GM23338 (cell line): Measurements from ENCODE around the gene FHAD1. TPM values are rescaled to one million over a fixed set of nuclear protein-coding genes. Genes with fewer than 3 reads are reported as not detected.

ENCODE experiments used
- ATAC-seq: fragments of 200-7000 bp; cut with Tn5 transposase; 3 replicates; pipeline ENCODE4 v1.9.1; 2020
- DNase-seq: peaks from one replicate; pipeline ENCODE4 v3.0.0-alpha.2; 2015; ENCODE audit warnings: low spot score
- H2AFZ ChIP-seq: fragments of 200-600 bp; sonication (generic); 2 replicates; pipeline ENCODE4 v1.8.0; 2016; ENCODE audit warnings: antibody characterized with exemption, mild to moderate bottlenecking, moderate library complexity
- H3F3A ChIP-seq: fragments of 200-600 bp; sonication (generic); replicated peaks from 2 replicates; pipeline ENCODE4 v1.8.0; 2017; ENCODE audit warnings: antibody characterized with exemption, mixed run types, low read depth
- H3K27ac ChIP-seq: fragments of 200-600 bp; sonication (generic); 2 replicates; pipeline ENCODE4 v1.6.1; 2016; ENCODE audit warnings: low read depth
- H3K27me3 ChIP-seq: fragments of 200-600 bp; sonication (generic); 2 replicates; pipeline ENCODE4 v1.8.0; 2016; ENCODE audit warnings: mild to moderate bottlenecking, mixed run types, moderate library complexity; ENCODE audit not compliant: insufficient read depth
- H3K36me3 ChIP-seq: fragments of 200-600 bp; sonication (generic); 2 replicates; pipeline ENCODE4 v1.8.0; 2016; ENCODE audit warnings: mild to moderate bottlenecking; ENCODE audit not compliant: insufficient read depth
- H3K4me1 ChIP-seq: fragments of 200-600 bp; sonication (generic); 2 replicates; pipeline ENCODE4 v1.8.0; 2016; ENCODE audit warnings: mild to moderate bottlenecking, moderate library complexity; ENCODE audit not compliant: insufficient read depth
- H3K4me2 ChIP-seq: fragments of 200-600 bp; sonication (generic); 2 replicates; pipeline ENCODE4 v1.7.1; 2017; ENCODE audit warnings: mixed run types
- H3K4me3 ChIP-seq: fragments of 200-600 bp; sonication (generic); 2 replicates; pipeline ENCODE4 v1.6.1; 2016; ENCODE audit warnings: mixed run types
- H3K79me2 ChIP-seq: fragments of 200-600 bp; sonication (generic); replicated peaks from 2 replicates; pipeline ENCODE4 v1.8.0; 2017; ENCODE audit warnings: mild to moderate bottlenecking; ENCODE audit not compliant: insufficient read depth
- H3K9me2 ChIP-seq: fragments of 200-600 bp; sonication (generic); 2 replicates; pipeline ENCODE4 v1.8.0; 2017; ENCODE audit not compliant: insufficient read depth
- H4K20me1 ChIP-seq: fragments of 200-600 bp; sonication (generic); replicated peaks from 2 replicates; pipeline ENCODE4 v1.8.0; 2017; ENCODE audit warnings: mild to moderate bottlenecking; ENCODE audit not compliant: insufficient read depth
- H3K27ac Mint-ChIP-seq: 2 replicates; pipeline ENCODE4 v1.8.0; 2020; ENCODE audit warnings: inconsistent platforms, mild to moderate bottlenecking, moderate library complexity, mixed read lengths
- H3K27me3 Mint-ChIP-seq: 3 replicates; pipeline ENCODE4 v1.8.0; 2022; ENCODE audit warnings: low read depth, mild to moderate bottlenecking, moderate library complexity, mixed read lengths, inconsistent platforms; ENCODE audit not compliant: insufficient read depth, poor library complexity
- H3K36me3 Mint-ChIP-seq: 3 replicates; pipeline ENCODE4 v1.8.0; 2021; ENCODE audit warnings: low read depth, mild to moderate bottlenecking, inconsistent platforms, moderate library complexity, mixed read lengths
- H3K4me1 Mint-ChIP-seq: 3 replicates; pipeline ENCODE4 v1.8.0; 2020; ENCODE audit warnings: mild to moderate bottlenecking, inconsistent platforms, mixed read lengths
- H3K4me3 Mint-ChIP-seq: 3 replicates; pipeline ENCODE4 v1.8.0; 2021; ENCODE audit warnings: moderate library complexity, mild to moderate bottlenecking, inconsistent platforms, mixed read lengths
- H3K9me3 Mint-ChIP-seq: 3 replicates; pipeline ENCODE4 v1.8.0; 2020; ENCODE audit warnings: moderate library complexity, mild to moderate bottlenecking, inconsistent platforms, mixed read lengths
- CREB1 ChIP-seq: fragments of 250-450 bp; sonication (Bioruptor Pico); IDR thresholded peaks from 2 replicates; pipeline ENCODE4 v1.5.0; 2020; ENCODE audit warnings: low read depth, mild to moderate bottlenecking, moderate library complexity
- CTCF ChIP-seq, 2 experiments: fragments of 200-600 bp in 1 of 2; sonication (generic) in 1 of 2; conservative IDR thresholded peaks; 2 replicates each; pipeline versions ENCODE4 v1.5.1 to v1.6.1; 2016 to 2017; ENCODE audit warnings: antibody characterized with exemption in 2 of 2, low read depth in 2 of 2, mild to moderate bottlenecking in 2 of 2, moderate library complexity in 1 of 2
- ETS1 ChIP-seq: IDR thresholded peaks from 2 replicates; pipeline ENCODE4 v1.6.1; 2016; ENCODE audit warnings: antibody characterized with exemption
- NANOG ChIP-seq: IDR thresholded peaks from 2 replicates; pipeline ENCODE4 v1.6.1; 2016; ENCODE audit warnings: antibody characterized with exemption, borderline replicate concordance
- POLR2AphosphoS5 ChIP-seq: IDR thresholded peaks from 2 replicates; pipeline ENCODE4 v1.6.1; 2016; ENCODE audit warnings: antibody characterized with exemption, low read depth
- REST ChIP-seq: IDR thresholded peaks from one replicate; pipeline ENCODE4 v1.6.1; 2018; ENCODE audit warnings: antibody characterized with exemption; ENCODE audit not compliant: unreplicated experiment
- STAT1 ChIP-seq: IDR thresholded peaks from one replicate; pipeline ENCODE4 v1.6.1; 2016; ENCODE audit warnings: antibody characterized with exemption; ENCODE audit not compliant: unreplicated experiment
- ZNF114 ChIP-seq: fragments of 250-450 bp; sonication (Bioruptor Pico); IDR thresholded peaks from 2 replicates; pipeline ENCODE4 v1.5.0; 2020; ENCODE audit warnings: mild to moderate bottlenecking, moderate library complexity
- ZNF331 ChIP-seq: fragments of 250-450 bp; sonication (Bioruptor Pico); IDR thresholded peaks from 2 replicates; pipeline ENCODE4 v1.5.0; 2020; ENCODE audit warnings: low read depth, mild to moderate bottlenecking, moderate library complexity
- polyA plus RNA-seq: library from polyadenylated mRNA; unstranded; fragments of >200 nt; fragmentation: Nextera tagmentation; extraction: Ambion mirVana; gene quantifications from 2 replicates; pipeline ENCODE4 v1.2.1, GENCODE V29; 2016
- total RNA-seq: library from RNA; depleted of rRNA; stranded (reverse); fragments of >200 nt; shearing (Covaris generic); gene quantifications from 2 replicates; pipeline ENCODE4 v1.2.3, GENCODE V29; 2014

Gene FHAD1
- total and polyA plus RNA-seq, 2 experiments from 2014 or later = 1.8 to 3.3 TPM

GRCh38 chr1:15197591-15198447 is 49.2 kb upstream of the FHAD1 start:
- Mint-ChIP-seq H3K9me3 (no peaks in the 10 kb centered on the region), H3K36me3 (no peaks in the 10 kb centered on the region), H3K4me1 (peaks cover 51% of the 10 kb centered on the region), H3K27ac (peak overlapping the region; percentile 51), H3K4me3 (no peak overlapping the region), H3K27me3 (peaks cover 5% of the 10 kb centered on the region)
- H3K79me2 ChIP-seq = no peaks in the 10 kb centered on the region; the same call in 1 of the 2 replicates
- H2AFZ ChIP-seq = no peak overlapping the region
- no peak overlapping the region for H3K4me2 ChIP-seq
- no peak overlapping the region for H3K4me3 ChIP-seq
- no peaks in the 10 kb centered on the region for H4K20me1 ChIP-seq
- no peaks in the 10 kb centered on the region for H3K36me3 ChIP-seq
- no peak overlapping the region for H3K27ac ChIP-seq
- no peak for TF ChIP-seq CTCF (conservative IDR thresholded peaks at IDR 0.05; ENCODE audit: low read depth in 2 of 2)
- no peaks in the 10 kb centered on the region for H3K27me3 ChIP-seq
- no peaks in the 10 kb centered on the region for H3F3A ChIP-seq
- no peaks in the 10 kb centered on the region for H3K9me2 ChIP-seq
- no peak for DNase-seq
- H3K4me1 ChIP-seq = peaks cover 13% of the 10 kb centered on the region; the same call in 1 of the 2 replicates
- no peak for ATAC-seq

DNA sequence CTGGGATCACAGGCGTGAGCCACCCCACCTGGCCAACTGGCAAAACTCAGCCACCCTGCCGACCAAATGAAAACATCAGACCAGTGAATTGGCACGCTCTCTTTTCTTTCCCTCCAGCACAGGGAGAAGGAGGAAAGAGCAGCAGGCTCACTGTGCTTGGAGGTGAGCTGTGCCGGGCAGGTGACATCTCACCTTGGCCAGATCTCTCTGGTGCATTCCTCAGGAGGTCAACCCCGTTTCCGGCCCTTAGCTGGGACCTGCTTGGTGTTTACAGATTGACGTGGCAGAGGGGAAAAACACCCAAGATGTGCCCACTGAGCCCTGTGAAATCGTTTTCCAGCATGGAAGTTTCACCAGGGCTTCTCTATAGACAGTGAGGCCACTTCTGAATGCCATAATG is 48.3 kb upstream of the FHAD1 start:
- Histone ChIP-seq H4K20me1 (no peaks in the 10 kb centered on the region), H3K4me1 (peaks cover 13% of the 10 kb centered on the region; the same call in 1 of the 2 replicates), H2AFZ (no peak overlapping the region), H3K27me3 (no peaks in the 10 kb centered on the region), H3K79me2 (no peaks in the 10 kb centered on the region; the same call in 1 of the 2 replicates), H3K36me3 (no peaks in the 10 kb centered on the region), H3F3A (no peaks in the 10 kb centered on the region), H3K27ac (no peak overlapping the region), H3K4me3 (no peak overlapping the region), H3K9me2 (no peaks in the 10 kb centered on the region), H3K4me2 (no peak overlapping the region)
- H3K36me3 Mint-ChIP-seq = no peaks in the 10 kb centered on the region
- H3K27ac Mint-ChIP-seq = no peak overlapping the region
- peaks cover 54% of the 10 kb centered on the region for H3K4me1 Mint-ChIP-seq
- ATAC-seq (no peak), DNase-seq (no peak)
- no peaks in the 10 kb centered on the region for H3K9me3 Mint-ChIP-seq
- H3K4me3 Mint-ChIP-seq = no peak overlapping the region
- peaks cover 9% of the 10 kb centered on the region for H3K27me3 Mint-ChIP-seq
- TF ChIP-seq ETS1 = no peak
- no peak for TF ChIP-seq ZNF331 (CRISPR knock-in tag)
- no peak for TF ChIP-seq CREB1 (CRISPR knock-in tag)
- TF ChIP-seq POLR2AphosphoS5 = no peak
- no peak for TF ChIP-seq STAT1
- no peak for TF ChIP-seq REST
- no peak for TF ChIP-seq ZNF114 (CRISPR knock-in tag)
- no peak for TF ChIP-seq NANOG
- TF ChIP-seq CTCF (conservative IDR thresholded peaks at IDR 0.05; ENCODE audit: low read depth in 2 of 2) = no peak
